Parathyroid adenoma (tissue), 2 donors: ENCODE results near the gene CAPZA1.
"Not testable (repeated sequence)": the region's sequence is repeated elsewhere in the genome, so short reads cannot be mapped to it uniquely, and the experiment has no call there.

Experiments
- H2AFZ ChIP-seq: fragments of 300-600 bp; sonication (generic); one replicate; pipeline ENCODE4 v1.7.0; 2017; ENCODE audit warnings: antibody characterized with exemption, mild to moderate bottlenecking
- H3K27ac ChIP-seq: fragments of 300-600 bp; sonication (generic); one replicate; pipeline ENCODE4 v1.7.0; 2017
- H3K27me3 ChIP-seq: fragments of 300-600 bp; sonication (generic); one replicate; pipeline ENCODE4 v1.7.0; 2017; ENCODE audit warnings: low read length; ENCODE audit not compliant: control insufficient read depth, insufficient read depth
- H3K36me3 ChIP-seq: fragments of 300-600 bp; sonication (generic); one replicate; pipeline ENCODE4 v1.7.0; 2017; ENCODE audit warnings: low read length; ENCODE audit not compliant: control insufficient read depth, insufficient read depth
- H3K4me1 ChIP-seq: fragments of 300-600 bp; sonication (generic); one replicate; pipeline ENCODE4 v1.7.0; 2017; ENCODE audit warnings: control low read depth
- H3K4me2 ChIP-seq: fragments of 300-600 bp; sonication (generic); one replicate; pipeline ENCODE4 v1.7.0; 2017; ENCODE audit warnings: low read length
- H3K4me3 ChIP-seq: fragments of 300-600 bp; sonication (generic); one replicate; pipeline ENCODE4 v1.7.0; 2017; ENCODE audit warnings: low read depth, low read length
- H3K79me2 ChIP-seq: fragments of 300-600 bp; sonication (generic); one replicate; pipeline ENCODE4 v1.7.0; 2017; ENCODE audit warnings: control low read depth
- H3K9ac ChIP-seq: fragments of 300-600 bp; sonication (generic); one replicate; pipeline ENCODE4 v1.7.0; 2017; ENCODE audit warnings: mild to moderate bottlenecking
- H3K9me3 ChIP-seq: fragments of 300-600 bp; sonication (generic); one replicate; pipeline ENCODE4 v1.7.0; 2017; ENCODE audit warnings: low read length; ENCODE audit not compliant: control insufficient read depth
- CTCF ChIP-seq: fragments of 300-600 bp; sonication (generic); IDR thresholded peaks from one replicate; pipeline ENCODE4 v1.7.0; 2017; ENCODE audit warnings: antibody characterized with exemption, mild to moderate bottlenecking
- donor health status: primary hyperparathyroidism.

The CAPZA1 gene

GRCh38 chr1:112618114-112618720 is 1.4 kb upstream of the CAPZA1 start:
- TF ChIP-seq CTCF, result no peak
- Histone ChIP-seq H3K4me1 (no peaks in the 10 kb centered on the region), H3K4me3 (peak overlapping the region; percentile 96), H3K36me3 (no peaks in the 10 kb centered on the region), H3K4me2 (peak overlapping the region; percentile 93), H3K79me2 (peaks cover 12% of the 10 kb centered on the region), H3K27me3 (no peaks in the 10 kb centered on the region), H3K27ac (peak overlapping the region; percentile 96), H2AFZ (peak overlapping the region; percentile 97), H3K9me3 (no peaks in the 10 kb centered on the region), H3K9ac (no peak overlapping the region)

GRCh38 chr1:112618721-112619517 is 713 bp upstream of the CAPZA1 start, which contains the start of gene ST7L:
TSS of gene ST7L (minus strand) at chr1:112619141. CDS start at chr1:112619113, 28 bp downstream.
- no peak for TF ChIP-seq CTCF
- Histone ChIP-seq H3K27me3 (no peaks in the 10 kb centered on the region), H3K36me3 (no peaks in the 10 kb centered on the region), H3K9ac (peak within 1 kb of the TSS; percentile 84), H3K79me2 (peaks cover 12% of the 10 kb centered on the region), H3K4me2 (peak within 1 kb of the TSS; percentile 93), H3K9me3 (no peaks in the 10 kb centered on the region), H3K4me3 (peak within 1 kb of the TSS; percentile 96), H3K4me1 (no peaks in the 10 kb centered on the region), H3K27ac (peak within 1 kb of the TSS; percentile 96), H2AFZ (peak within 1 kb of the TSS; percentile 97)

- peak overlapping the region; percentile 96 for H3K4me3 ChIP-seq
- H3K27me3 ChIP-seq, result no peaks in the 10 kb centered on the region
- H3K36me3 ChIP-seq, result no peaks in the 10 kb centered on the region
- H2AFZ ChIP-seq, result peak overlapping the region; percentile 97
- no peak for TF ChIP-seq CTCF
- H3K4me2 ChIP-seq, result peak overlapping the region; percentile 93
- peak overlapping the region; percentile 96 for H3K27ac ChIP-seq
- H3K9me3 ChIP-seq, result no peaks in the 10 kb centered on the region
- peaks cover 15% of the 10 kb centered on the region for H3K79me2 ChIP-seq
- H3K4me1 ChIP-seq, result no peaks in the 10 kb centered on the region
- H3K9ac ChIP-seq, result peak overlapping the region; percentile 77
Observed at GRCh38 chr1:112620377-112620695, 704 bp downstream of the CAPZA1 start.

- not testable (repeated sequence) for H3K4me2 ChIP-seq
Observed at GRCh38 chr1:112624493-112624892, 4.9 kb downstream of the CAPZA1 start.

GRCh38 chr1:112625696-112626095 is 6.1 kb downstream of the CAPZA1 start:
- H3K9ac ChIP-seq, result no peak overlapping the region
- no peaks in the 10 kb centered on the region for H3K36me3 ChIP-seq
- no peak overlapping the region for H3K27ac ChIP-seq
- H3K27me3 ChIP-seq, result no peaks in the 10 kb centered on the region
- TF ChIP-seq CTCF, result no peak
- H3K4me2 ChIP-seq, result no peak overlapping the region
- H3K9me3 ChIP-seq, result no peaks in the 10 kb centered on the region
- no peak overlapping the region for H3K4me3 ChIP-seq
- peaks cover 26% of the 10 kb centered on the region for H3K79me2 ChIP-seq
- no peak overlapping the region for H2AFZ ChIP-seq
- no peaks in the 10 kb centered on the region for H3K4me1 ChIP-seq

More at GRCh38 chr1:112624493-112624892, 4.9 kb downstream of the CAPZA1 start:
- not testable (repeated sequence) for H3K4me1 ChIP-seq, H3K4me3 ChIP-seq, H3K36me3 ChIP-seq, H3K27ac ChIP-seq, H3K9ac ChIP-seq, H3K27me3 ChIP-seq, H2AFZ ChIP-seq, H3K9me3 ChIP-seq
- peaks cover 33% of the 10 kb centered on the region for H3K79me2 ChIP-seq
